Rectal smooth muscle tissue (tissue), 1 donor: ENCODE data around the gene CTAGE15.
"Not testable (repeated sequence)": the region's sequence is repeated elsewhere in the genome, so short reads cannot be mapped to it uniquely, and the experiment has no call there.

Experiments
- H3K27ac ChIP-seq: one replicate; pipeline ENCODE4 v1.7.0; 2013; ENCODE audit warnings: low read depth, low read length, inconsistent platforms
- H3K27me3 ChIP-seq: one replicate; pipeline ENCODE4 v1.7.0; 2013; ENCODE audit warnings: low read length; ENCODE audit not compliant: control insufficient read depth, insufficient read depth
- H3K36me3 ChIP-seq: one replicate; pipeline ENCODE4 v1.7.0; 2013; ENCODE audit warnings: low read length; ENCODE audit not compliant: control insufficient read depth, insufficient read depth
- H3K4me1 ChIP-seq: one replicate; pipeline ENCODE4 v1.7.0; 2013; ENCODE audit warnings: low read length; ENCODE audit not compliant: control insufficient read depth, insufficient read depth
- H3K4me3 ChIP-seq: one replicate; pipeline ENCODE4 v1.7.0; 2013; ENCODE audit warnings: low read length
- H3K9ac ChIP-seq: one replicate; pipeline ENCODE4 v1.7.0; 2013; ENCODE audit warnings: low read length

CTAGE15 gene

DNA sequence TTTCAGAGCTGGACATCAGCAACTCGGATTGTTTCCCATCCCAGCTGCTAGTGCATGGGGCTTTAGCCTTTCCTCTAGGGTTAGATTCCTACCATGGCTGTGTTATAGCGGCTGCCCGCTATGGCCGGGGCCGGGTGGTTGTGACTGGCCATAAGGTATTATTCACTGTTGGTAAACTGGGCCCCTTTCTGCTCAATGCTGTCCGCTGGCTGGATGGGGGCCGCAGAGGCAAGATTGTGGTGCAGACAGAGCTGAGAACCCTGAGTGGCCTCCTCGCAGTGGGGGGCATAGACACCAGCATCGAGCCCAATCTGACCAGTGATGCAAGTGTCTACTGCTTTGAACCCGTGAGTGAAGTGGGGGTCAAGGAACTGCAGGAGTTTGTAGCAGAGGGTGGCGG lies 26.5 kb downstream of the CTAGE15 start:
- not testable (repeated sequence) for H3K9ac ChIP-seq, H3K4me1 ChIP-seq, H3K27ac ChIP-seq

DNA sequence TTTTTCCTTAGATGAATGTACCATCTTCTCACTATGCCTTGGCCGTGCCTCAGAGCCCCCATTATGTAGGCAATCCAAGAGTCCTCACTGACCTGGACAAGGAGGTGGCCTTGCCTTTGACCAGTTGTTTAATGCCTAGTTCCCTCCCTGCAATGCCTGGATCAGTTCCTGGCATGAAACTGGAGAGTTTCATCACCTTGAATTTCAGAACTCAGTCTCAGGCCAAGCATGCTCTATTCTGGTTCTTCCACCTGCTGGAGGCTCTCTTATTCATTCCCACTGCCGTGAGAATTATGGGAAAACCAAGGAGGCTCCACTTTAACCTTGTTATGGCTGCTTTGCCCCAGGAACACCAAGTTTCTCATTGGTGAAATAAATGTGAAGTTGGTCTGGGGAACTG lies 31.9 kb downstream of the CTAGE15 start:
- not testable (repeated sequence) for H3K36me3 ChIP-seq, H3K4me3 ChIP-seq, H3K4me1 ChIP-seq, H3K27me3 ChIP-seq, H3K27ac ChIP-seq, H3K9ac ChIP-seq

More for the DNA sequence above, 26.5 kb downstream of the CTAGE15 start:
- not testable (repeated sequence) for H3K4me3 ChIP-seq, H3K36me3 ChIP-seq, H3K27me3 ChIP-seq

DNA sequence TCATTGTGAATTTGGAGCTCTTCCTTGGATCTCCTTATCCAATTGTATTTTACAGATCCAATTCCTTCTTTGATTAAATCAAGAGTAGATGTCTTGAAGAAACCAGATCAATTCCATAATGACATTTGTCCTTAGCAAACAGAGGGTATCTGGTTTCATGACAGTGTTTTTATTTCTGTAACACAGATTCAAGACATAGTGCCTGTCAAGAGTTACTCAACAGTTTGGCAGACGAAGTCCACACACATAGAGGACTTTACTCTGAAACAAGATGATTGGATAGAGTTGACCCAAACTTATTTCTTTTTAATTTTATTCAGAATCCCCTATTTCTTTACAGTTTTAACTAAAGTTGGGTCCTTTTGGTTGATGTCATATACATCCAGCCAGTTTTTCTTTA lies 34.5 kb downstream of the CTAGE15 start:
- H3K27ac ChIP-seq, H3K4me3 ChIP-seq, H3K36me3 ChIP-seq: not testable (repeated sequence)

DNA sequence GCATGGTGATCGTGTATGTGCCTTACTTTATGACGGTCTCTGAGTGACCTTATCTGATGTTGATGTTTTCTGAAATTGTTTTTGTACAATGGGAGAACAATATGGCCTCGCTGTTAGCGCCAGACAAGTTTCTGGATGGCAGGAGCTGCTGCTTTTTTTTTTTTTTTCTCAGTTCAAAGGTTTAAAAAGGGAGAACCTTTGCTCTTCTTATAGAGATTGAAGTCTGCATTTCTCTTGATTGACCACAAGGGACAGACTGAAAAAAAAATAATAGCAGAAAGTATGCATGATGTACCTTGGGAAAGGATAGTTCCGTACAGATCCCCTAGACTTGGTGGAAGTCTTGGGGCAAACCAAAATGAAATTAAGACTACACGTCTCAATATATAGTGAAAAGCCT lies 43.9 kb downstream of the CTAGE15 start:
- H3K27ac ChIP-seq, H3K4me3 ChIP-seq, H3K27me3 ChIP-seq, H3K36me3 ChIP-seq, H3K9ac ChIP-seq, H3K4me1 ChIP-seq: not testable (repeated sequence)

More for the DNA sequence above, 34.5 kb downstream of the CTAGE15 start:
- H3K4me1 ChIP-seq, H3K27me3 ChIP-seq, H3K9ac ChIP-seq: not testable (repeated sequence)

DNA sequence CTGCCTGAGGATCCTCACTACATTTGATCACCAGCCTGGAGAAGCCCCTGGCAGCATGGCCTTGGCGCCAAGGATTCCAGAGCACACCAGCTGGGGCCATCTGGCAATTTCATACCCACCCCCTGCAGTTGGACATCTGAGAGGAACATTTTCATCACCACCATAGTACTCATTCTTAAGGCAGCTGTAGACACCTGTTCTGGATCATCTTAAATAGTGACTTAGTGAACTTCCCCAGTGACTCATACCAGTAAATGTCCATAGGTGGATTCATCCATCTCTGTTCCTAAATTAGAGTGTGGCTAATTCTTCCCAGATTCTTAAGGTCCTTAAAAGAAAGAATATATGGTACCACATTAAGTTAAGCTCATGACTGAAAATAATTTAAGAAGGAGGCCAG lies 45.6 kb downstream of the CTAGE15 start:
- not testable (repeated sequence) for H3K27me3 ChIP-seq, H3K4me1 ChIP-seq, H3K27ac ChIP-seq, H3K4me3 ChIP-seq, H3K9ac ChIP-seq, H3K36me3 ChIP-seq

DNA sequence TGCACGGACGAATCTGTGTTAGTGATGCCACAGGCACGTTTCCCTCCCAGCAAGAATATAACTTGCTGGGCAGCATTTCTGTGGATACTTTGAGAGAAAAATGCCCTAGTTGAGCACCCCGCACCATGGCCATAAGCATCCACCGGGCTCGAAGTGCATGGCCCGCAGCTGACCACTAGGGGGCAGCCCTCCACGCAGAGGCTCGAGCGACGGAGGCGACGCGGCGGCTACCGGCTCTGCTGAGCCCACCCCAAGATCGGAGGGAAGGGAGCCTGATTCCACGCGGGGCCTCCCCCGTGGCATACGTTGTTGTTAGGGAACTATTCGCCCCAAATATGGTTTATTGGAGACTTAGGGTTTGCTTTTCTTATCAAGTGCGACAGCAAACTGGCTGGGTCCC lies 48.5 kb downstream of the CTAGE15 start:
- H3K9ac ChIP-seq, H3K4me1 ChIP-seq, H3K36me3 ChIP-seq, H3K4me3 ChIP-seq, H3K27ac ChIP-seq, H3K27me3 ChIP-seq: not testable (repeated sequence)

DNA sequence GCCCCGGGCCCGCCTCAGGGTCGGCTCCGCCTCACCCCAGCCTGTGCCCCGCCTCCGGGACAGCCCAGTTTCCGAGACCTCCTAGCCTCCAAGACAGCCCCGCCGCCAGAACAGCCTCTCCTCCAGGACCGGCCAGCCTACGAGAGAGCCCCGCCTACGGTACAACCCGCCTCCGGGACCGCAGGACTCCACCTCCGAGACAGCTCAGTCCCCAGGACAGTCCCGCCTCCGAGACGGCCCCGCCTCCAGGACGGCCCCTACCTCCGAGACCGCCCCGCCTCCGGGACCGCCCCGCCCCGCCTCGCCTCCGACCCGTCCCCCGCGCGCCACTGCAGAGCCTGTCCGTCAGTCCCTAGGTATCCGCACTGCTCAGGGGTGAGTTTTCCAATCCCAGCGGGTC lies 49.0 kb downstream of the CTAGE15 start, which contains the start of gene TCAF2:
TSS of gene TCAF2 (plus strand) at position 329 of the 400 bp plus-strand sequence.
- not testable (repeated sequence) for H3K4me3 ChIP-seq, H3K9ac ChIP-seq, H3K36me3 ChIP-seq, H3K4me1 ChIP-seq, H3K27me3 ChIP-seq, H3K27ac ChIP-seq

DNA sequence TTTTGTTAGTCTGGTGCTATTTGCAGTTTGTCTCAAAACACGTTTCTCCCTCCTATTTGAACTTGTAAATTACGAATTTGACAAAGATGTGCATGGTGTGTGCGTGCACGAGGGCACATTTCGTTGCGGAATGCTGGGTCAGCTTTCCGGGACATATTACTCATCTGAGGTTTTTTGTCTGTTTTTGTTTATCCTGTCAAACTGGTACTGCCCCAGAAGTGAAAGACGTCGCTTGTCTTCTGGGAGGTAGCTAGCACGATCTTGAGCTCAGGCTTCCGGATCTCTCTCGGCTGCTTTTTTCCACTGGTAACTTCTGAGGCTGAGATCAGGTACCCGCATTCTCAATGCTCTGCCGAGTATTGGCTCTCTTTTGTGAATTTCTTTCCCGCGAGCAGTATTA lies 49.6 kb downstream of the CTAGE15 start:
- H3K27ac ChIP-seq, H3K9ac ChIP-seq, H3K4me3 ChIP-seq, H3K4me1 ChIP-seq, H3K36me3 ChIP-seq, H3K27me3 ChIP-seq: not testable (repeated sequence)

DNA sequence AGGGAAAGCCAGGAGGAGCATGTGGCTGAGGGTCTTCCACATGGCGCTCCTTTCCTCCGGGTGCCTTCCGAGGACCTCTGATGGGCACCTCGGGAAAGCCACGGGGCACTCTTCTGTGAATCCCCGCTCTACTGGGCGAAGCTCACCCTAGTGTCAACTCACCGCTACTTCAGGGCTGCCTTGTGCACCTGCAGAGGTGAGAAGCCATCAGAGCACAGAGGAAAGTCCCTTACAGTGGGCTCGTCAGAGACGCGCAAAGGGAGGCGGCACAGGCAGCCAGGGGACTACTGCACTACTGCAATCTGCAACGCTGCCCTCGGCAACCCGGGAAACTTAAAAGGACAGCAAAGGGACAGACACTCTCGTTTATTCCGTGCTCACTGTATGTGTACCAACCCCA lies 50.5 kb downstream of the CTAGE15 start:
- not testable (repeated sequence) for H3K4me1 ChIP-seq, H3K4me3 ChIP-seq, H3K36me3 ChIP-seq, H3K27me3 ChIP-seq, H3K9ac ChIP-seq, H3K27ac ChIP-seq
